ENCODE data around the gene PTCD1.
"Not testable (repeated sequence)": the region's sequence is repeated elsewhere in the genome, so short reads cannot be mapped to it uniquely, and the experiment has no call there.

Gene PTCD1

GRCh38 chr7:99424932-99425730, 13.5 kb downstream of the PTCD1 start:
- Histone ChIP-seq H3K27ac (ENCODE audit: low read depth in 2 of 2, low read length in 2 of 2) (no peak overlapping the region), H3K4me3 (ENCODE audit: low read length in 2 of 2) (no peak overlapping the region), H3K9ac (ENCODE audit: low read depth in 1 of 2, low read length in 2 of 2) (no peak overlapping the region), H3K27me3 (ENCODE audit: control insufficient read depth in 2 of 2, insufficient read depth in 2 of 2, low read length in 2 of 2) (no peaks in the 10 kb centered on the region), H3K4me1 (ENCODE audit: control insufficient read depth in 2 of 2, insufficient read depth in 2 of 2, low read length in 2 of 2) (peaks cover 0 to 3% of the 10 kb centered on the region in 2 donors), H3K36me3 (ENCODE audit: control insufficient read depth in 2 of 2, insufficient read depth in 2 of 2, low read length in 2 of 2) (peaks cover 43 to 44% of the 10 kb centered on the region in 2 donors), H3K9me3 (ENCODE audit: control insufficient read depth in 2 of 2, low read length in 2 of 2) (no peaks in the 10 kb centered on the region)

- peaks cover 52% of the 10 kb centered on the region in 2 donors for H3K36me3 ChIP-seq (ENCODE audit: control insufficient read depth in 2 of 2, insufficient read depth in 2 of 2, low read length in 2 of 2)
- H3K27ac ChIP-seq (ENCODE audit: low read depth in 2 of 2, low read length in 2 of 2): no peak overlapping the region
- H3K27me3 ChIP-seq (ENCODE audit: control insufficient read depth in 2 of 2, insufficient read depth in 2 of 2, low read length in 2 of 2): no peaks in the 10 kb centered on the region
- H3K9ac ChIP-seq (ENCODE audit: low read depth in 1 of 2, low read length in 2 of 2): no peak overlapping the region
- H3K4me3 ChIP-seq (ENCODE audit: low read length in 2 of 2): no peak overlapping the region
- peaks cover 0 to 3% of the 10 kb centered on the region in 2 donors for H3K4me1 ChIP-seq (ENCODE audit: control insufficient read depth in 2 of 2, insufficient read depth in 2 of 2, low read length in 2 of 2)
- no peaks in the 10 kb centered on the region for H3K9me3 ChIP-seq (ENCODE audit: control insufficient read depth in 2 of 2, low read length in 2 of 2)
Measured at GRCh38 chr7:99422625-99423024, 16.0 kb downstream of the PTCD1 start.

- H3K4me3 ChIP-seq (ENCODE audit: low read length in 2 of 2): no peak overlapping the region
- H3K9ac ChIP-seq (ENCODE audit: low read depth in 1 of 2, low read length in 2 of 2): no peak overlapping the region
- H3K27me3 ChIP-seq (ENCODE audit: control insufficient read depth in 2 of 2, insufficient read depth in 2 of 2, low read length in 2 of 2): no peaks in the 10 kb centered on the region
- H3K4me1 ChIP-seq (ENCODE audit: control insufficient read depth in 2 of 2, insufficient read depth in 2 of 2, low read length in 2 of 2): peaks cover 0 to 3% of the 10 kb centered on the region in 2 donors
- peaks cover 56% of the 10 kb centered on the region in 2 donors for H3K36me3 ChIP-seq (ENCODE audit: control insufficient read depth in 2 of 2, insufficient read depth in 2 of 2, low read length in 2 of 2)
- H3K27ac ChIP-seq (ENCODE audit: low read depth in 2 of 2, low read length in 2 of 2): no peak overlapping the region
- no peaks in the 10 kb centered on the region for H3K9me3 ChIP-seq (ENCODE audit: control insufficient read depth in 2 of 2, low read length in 2 of 2)
Measured at GRCh38 chr7:99422186-99422585, 16.4 kb downstream of the PTCD1 start.

GRCh38 chr7:99420986-99421385, 17.6 kb downstream of the PTCD1 start:
- H3K4me3 ChIP-seq (ENCODE audit: low read length in 2 of 2): no peak overlapping the region
- H3K9ac ChIP-seq (ENCODE audit: low read depth in 1 of 2, low read length in 2 of 2): no peak overlapping the region
- H3K9me3 ChIP-seq (ENCODE audit: control insufficient read depth in 2 of 2, low read length in 2 of 2): no peaks in the 10 kb centered on the region
- H3K27ac ChIP-seq (ENCODE audit: low read depth in 2 of 2, low read length in 2 of 2): no peak overlapping the region
- peaks cover 0 to 3% of the 10 kb centered on the region in 2 donors for H3K4me1 ChIP-seq (ENCODE audit: control insufficient read depth in 2 of 2, insufficient read depth in 2 of 2, low read length in 2 of 2)
- H3K36me3 ChIP-seq (ENCODE audit: control insufficient read depth in 2 of 2, insufficient read depth in 2 of 2, low read length in 2 of 2): peaks cover 67 to 68% of the 10 kb centered on the region in 2 donors
- no peaks in the 10 kb centered on the region for H3K27me3 ChIP-seq (ENCODE audit: control insufficient read depth in 2 of 2, insufficient read depth in 2 of 2, low read length in 2 of 2)

- Histone ChIP-seq H3K4me1 (ENCODE audit: control insufficient read depth in 2 of 2, insufficient read depth in 2 of 2, low read length in 2 of 2) (peaks cover 0 to 3% of the 10 kb centered on the region in 2 donors), H3K27ac (ENCODE audit: low read depth in 2 of 2, low read length in 2 of 2) (no peak overlapping the region), H3K36me3 (ENCODE audit: control insufficient read depth in 2 of 2, insufficient read depth in 2 of 2, low read length in 2 of 2) (peaks cover 66 to 68% of the 10 kb centered on the region in 2 donors), H3K4me3 (ENCODE audit: low read length in 2 of 2) (no peak overlapping the region), H3K9ac (ENCODE audit: low read depth in 1 of 2, low read length in 2 of 2) (no peak overlapping the region), H3K27me3 (ENCODE audit: control insufficient read depth in 2 of 2, insufficient read depth in 2 of 2, low read length in 2 of 2) (no peaks in the 10 kb centered on the region), H3K9me3 (ENCODE audit: control insufficient read depth in 2 of 2, low read length in 2 of 2) (no peaks in the 10 kb centered on the region)
Measured at GRCh38 chr7:99420213-99420612, 18.4 kb downstream of the PTCD1 start.

GRCh38 chr7:99419323-99420021, 19.1 kb downstream of the PTCD1 start:
- Histone ChIP-seq H3K27me3 (ENCODE audit: control insufficient read depth in 2 of 2, insufficient read depth in 2 of 2, low read length in 2 of 2) (no peaks in the 10 kb centered on the region), H3K4me1 (ENCODE audit: control insufficient read depth in 2 of 2, insufficient read depth in 2 of 2, low read length in 2 of 2) (peaks cover 0 to 3% of the 10 kb centered on the region in 2 donors), H3K9ac (ENCODE audit: low read depth in 1 of 2, low read length in 2 of 2) (no peak overlapping the region), H3K4me3 (ENCODE audit: low read length in 2 of 2) (no peak overlapping the region), H3K36me3 (ENCODE audit: control insufficient read depth in 2 of 2, insufficient read depth in 2 of 2, low read length in 2 of 2) (peaks cover 65 to 70% of the 10 kb centered on the region in 2 donors), H3K27ac (ENCODE audit: low read depth in 2 of 2, low read length in 2 of 2) (no peak overlapping the region), H3K9me3 (ENCODE audit: control insufficient read depth in 2 of 2, low read length in 2 of 2) (no peaks in the 10 kb centered on the region)

- Histone ChIP-seq H3K27me3 (ENCODE audit: control insufficient read depth in 2 of 2, insufficient read depth in 2 of 2, low read length in 2 of 2) (no peaks in the 10 kb centered on the region), H3K27ac (ENCODE audit: low read depth in 2 of 2, low read length in 2 of 2) (no peak overlapping the region), H3K4me3 (ENCODE audit: low read length in 2 of 2) (no peak overlapping the region), H3K9ac (ENCODE audit: low read depth in 1 of 2, low read length in 2 of 2) (no peak overlapping the region), H3K9me3 (ENCODE audit: control insufficient read depth in 2 of 2, low read length in 2 of 2) (no peaks in the 10 kb centered on the region), H3K4me1 (ENCODE audit: control insufficient read depth in 2 of 2, insufficient read depth in 2 of 2, low read length in 2 of 2) (peaks cover 0 to 3% of the 10 kb centered on the region in 2 donors), H3K36me3 (ENCODE audit: control insufficient read depth in 2 of 2, insufficient read depth in 2 of 2, low read length in 2 of 2) (peaks cover 61 to 65% of the 10 kb centered on the region in 2 donors)
Measured at GRCh38 chr7:99418260-99418659, 20.3 kb downstream of the PTCD1 start.

GRCh38 chr7:99415513-99416127, 23.0 kb downstream of the PTCD1 start:
- not testable (repeated sequence) for H3K27me3 ChIP-seq (ENCODE audit: control insufficient read depth in 2 of 2, insufficient read depth in 2 of 2, low read length in 2 of 2); H3K9ac ChIP-seq (ENCODE audit: low read depth in 1 of 2, low read length in 2 of 2); H3K4me3 ChIP-seq (ENCODE audit: low read length in 2 of 2); H3K27ac ChIP-seq (ENCODE audit: low read depth in 2 of 2, low read length in 2 of 2); H3K4me1 ChIP-seq (ENCODE audit: control insufficient read depth in 2 of 2, insufficient read depth in 2 of 2, low read length in 2 of 2); H3K9me3 ChIP-seq (ENCODE audit: control insufficient read depth in 2 of 2, low read length in 2 of 2)
- H3K36me3 ChIP-seq (ENCODE audit: control insufficient read depth in 2 of 2, insufficient read depth in 2 of 2, low read length in 2 of 2): peaks cover 77 to 82% of the 10 kb centered on the region in 2 donors

GRCh38 chr7:99410635-99411034, 28.0 kb downstream of the PTCD1 start:
- Histone ChIP-seq H3K9ac (ENCODE audit: low read depth in 1 of 2, low read length in 2 of 2) (no peak overlapping the region), H3K4me3 (ENCODE audit: low read length in 2 of 2) (no peak overlapping the region), H3K27me3 (ENCODE audit: control insufficient read depth in 2 of 2, insufficient read depth in 2 of 2, low read length in 2 of 2) (no peaks in the 10 kb centered on the region), H3K9me3 (ENCODE audit: control insufficient read depth in 2 of 2, low read length in 2 of 2) (no peaks in the 10 kb centered on the region), H3K27ac (ENCODE audit: low read depth in 2 of 2, low read length in 2 of 2) (no peak overlapping the region), H3K36me3 (ENCODE audit: control insufficient read depth in 2 of 2, insufficient read depth in 2 of 2, low read length in 2 of 2) (peaks cover 35 to 36% of the 10 kb centered on the region in 2 donors), H3K4me1 (ENCODE audit: control insufficient read depth in 2 of 2, insufficient read depth in 2 of 2, low read length in 2 of 2) (peaks cover 21 to 22% of the 10 kb centered on the region in 2 donors)

- no peaks in the 10 kb centered on the region for H3K27me3 ChIP-seq (ENCODE audit: control insufficient read depth in 2 of 2, insufficient read depth in 2 of 2, low read length in 2 of 2)
- H3K9me3 ChIP-seq (ENCODE audit: control insufficient read depth in 2 of 2, low read length in 2 of 2): no peaks in the 10 kb centered on the region
- H3K4me1 ChIP-seq (ENCODE audit: control insufficient read depth in 2 of 2, insufficient read depth in 2 of 2, low read length in 2 of 2): peaks cover 21 to 22% of the 10 kb centered on the region in 2 donors
- H3K27ac ChIP-seq (ENCODE audit: low read depth in 2 of 2, low read length in 2 of 2): no peak overlapping the region
- peak overlapping the region; percentile 88 to 99 for H3K4me3 ChIP-seq (ENCODE audit: low read length in 2 of 2)
- peaks cover 31 to 33% of the 10 kb centered on the region in 2 donors for H3K36me3 ChIP-seq (ENCODE audit: control insufficient read depth in 2 of 2, insufficient read depth in 2 of 2, low read length in 2 of 2)
- peak overlapping the region; percentile 95 to 98 for H3K9ac ChIP-seq (ENCODE audit: low read depth in 1 of 2, low read length in 2 of 2)
Measured at GRCh38 chr7:99409806-99410205, 28.8 kb downstream of the PTCD1 start.

Measured in mucosa of rectum (tissue), 2 donors.